Measurements from ENCODE around the gene NRG3. TPM values are rescaled to one million over a fixed set of nuclear protein-coding genes. Genes with fewer than 3 reads are reported as not detected.

The NRG3 gene
- total RNA-seq, 6 experiments from 2014 or later: 0.34 to 0.99 (median 0.75) TPM

DNA sequence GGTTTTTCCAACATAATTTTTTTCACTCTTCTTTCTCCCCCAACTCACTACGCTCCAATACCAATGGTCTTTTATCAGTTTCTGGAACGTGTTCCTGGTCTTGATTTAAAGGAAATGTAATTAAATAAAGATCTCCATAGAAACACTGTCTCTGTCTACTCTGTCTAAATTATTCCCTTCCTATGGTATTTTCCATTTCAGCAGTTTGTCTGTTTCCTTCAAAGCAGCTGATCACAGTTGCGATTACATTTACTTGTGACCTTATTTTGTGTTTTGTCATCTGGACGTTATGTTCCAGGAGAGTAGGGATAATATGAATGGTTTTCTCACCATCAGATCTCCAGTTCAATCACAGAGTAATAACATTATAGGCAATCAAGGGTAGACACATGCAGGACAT lies 359.2 kb downstream of the NRG3 start:
- H3K27ac ChIP-seq: no peak overlapping the region
- H3K4me1 ChIP-seq: no peaks in the 10 kb centered on the region
- WGBS (ENCODE audit: insufficient coverage, low coverage, low lambda C conversion rate, missing lambda C conversion rate): 47% methylated on average over 4 of the region's 4 CpGs
- no peak overlapping the region for H3K4me3 ChIP-seq
- H3K9me3 ChIP-seq: no peaks in the 10 kb centered on the region
- no peak for DNase-seq
- intact Hi-C loops (cut with DNase I): no loop called here
- no peaks in the 10 kb centered on the region for H3K36me3 ChIP-seq
- no peak for ATAC-seq
- TF ChIP-seq, protein P1, sequence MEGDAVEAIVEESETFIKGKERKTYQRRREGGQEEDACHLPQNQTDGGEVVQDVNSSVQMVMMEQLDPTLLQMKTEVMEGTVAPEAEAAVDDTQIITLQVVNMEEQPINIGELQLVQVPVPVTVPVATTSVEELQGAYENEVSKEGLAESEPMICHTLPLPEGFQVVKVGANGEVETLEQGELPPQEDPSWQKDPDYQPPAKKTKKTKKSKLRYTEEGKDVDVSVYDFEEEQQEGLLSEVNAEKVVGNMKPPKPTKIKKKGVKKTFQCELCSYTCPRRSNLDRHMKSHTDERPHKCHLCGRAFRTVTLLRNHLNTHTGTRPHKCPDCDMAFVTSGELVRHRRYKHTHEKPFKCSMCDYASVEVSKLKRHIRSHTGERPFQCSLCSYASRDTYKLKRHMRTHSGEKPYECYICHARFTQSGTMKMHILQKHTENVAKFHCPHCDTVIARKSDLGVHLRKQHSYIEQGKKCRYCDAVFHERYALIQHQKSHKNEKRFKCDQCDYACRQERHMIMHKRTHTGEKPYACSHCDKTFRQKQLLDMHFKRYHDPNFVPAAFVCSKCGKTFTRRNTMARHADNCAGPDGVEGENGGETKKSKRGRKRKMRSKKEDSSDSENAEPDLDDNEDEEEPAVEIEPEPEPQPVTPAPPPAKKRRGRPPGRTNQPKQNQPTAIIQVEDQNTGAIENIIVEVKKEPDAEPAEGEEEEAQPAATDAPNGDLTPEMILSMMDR (IDR thresholded peaks at IDR 0.05): no peak
- no peak for TF ChIP-seq POLR2A (IDR thresholded peaks at IDR 0.05)
- no peaks in the 10 kb centered on the region for H3K27me3 ChIP-seq

DNA sequence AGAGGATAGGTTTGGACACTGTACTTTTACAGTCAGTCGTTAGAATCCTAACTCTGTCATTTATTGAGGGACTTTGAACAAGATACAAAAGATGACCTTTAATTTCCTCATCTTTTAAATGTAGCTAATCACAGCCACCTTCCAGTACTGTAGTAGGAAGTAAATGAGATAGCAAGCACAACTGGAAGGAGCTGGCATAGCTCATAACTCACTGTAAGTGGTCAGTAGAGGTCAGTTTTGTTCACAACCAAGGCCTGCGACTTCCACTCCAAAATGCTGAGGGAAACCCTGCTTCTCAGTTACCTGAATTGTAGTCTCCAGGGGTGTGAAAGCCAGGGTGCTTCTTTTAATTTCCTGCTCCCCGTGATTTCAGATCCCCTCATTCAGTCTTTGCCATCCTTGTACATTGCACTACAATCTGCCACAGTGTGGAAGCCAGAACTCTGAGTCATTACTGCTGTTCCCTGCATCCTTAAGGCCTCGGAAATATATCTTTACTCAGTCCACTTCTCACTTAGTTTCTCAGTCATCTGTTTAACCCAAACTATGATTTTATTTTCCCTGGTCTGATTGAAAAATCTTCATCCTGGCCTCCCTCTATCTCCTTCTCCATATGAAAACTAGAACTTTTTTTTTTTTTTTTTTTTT lies 361.2 kb downstream of the NRG3 start:
- WGBS (ENCODE audit: insufficient coverage, low coverage, low lambda C conversion rate, missing lambda C conversion rate): 68% methylated on average over 4 of the region's 4 CpGs
- Histone ChIP-seq H3K4me3 (no peak overlapping the region), H3K9me3 (no peaks in the 10 kb centered on the region), H3K36me3 (no peaks in the 10 kb centered on the region), H3K4me1 (no peaks in the 10 kb centered on the region), H3K27me3 (no peaks in the 10 kb centered on the region), H3K27ac (no peak overlapping the region)
- TF ChIP-seq, protein P1 (IDR thresholded peaks at IDR 0.05): no peak
- TF ChIP-seq POLR2A (IDR thresholded peaks at IDR 0.05): no peak
- ATAC-seq (no peak), DNase-seq (no peak)
- intact Hi-C loops (cut with DNase I): no loop called here

DNA sequence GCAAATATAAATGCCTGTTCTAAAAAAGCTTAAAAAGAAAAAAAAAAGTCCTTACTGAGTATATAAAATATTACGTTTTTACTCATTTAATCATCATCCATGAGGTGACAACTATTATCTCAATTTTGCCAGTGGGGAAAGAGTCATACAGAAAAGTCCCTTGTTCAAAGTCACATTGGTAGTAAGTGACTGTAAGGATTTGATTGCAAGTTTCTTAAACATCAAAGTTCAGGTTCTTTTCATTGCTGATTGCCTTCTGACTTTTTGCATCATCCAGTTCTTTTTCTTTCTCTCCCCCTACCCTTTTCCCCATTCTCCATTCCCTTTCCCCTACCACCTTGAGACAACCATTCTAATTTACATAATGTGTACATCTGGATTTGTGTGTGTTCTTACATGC lies 363.3 kb downstream of the NRG3 start:
- H3K27ac ChIP-seq: no peak overlapping the region
- H3K36me3 ChIP-seq: no peaks in the 10 kb centered on the region
- no peak for DNase-seq
- no peak for ATAC-seq
- no peaks in the 10 kb centered on the region for H3K4me1 ChIP-seq
- TF ChIP-seq, protein P1 (IDR thresholded peaks at IDR 0.05): no peak
- no peak for TF ChIP-seq POLR2A (IDR thresholded peaks at IDR 0.05)
- intact Hi-C loops (cut with DNase I): no loop called here
- no peaks in the 10 kb centered on the region for H3K9me3 ChIP-seq
- H3K4me3 ChIP-seq: no peak overlapping the region
- no peaks in the 10 kb centered on the region for H3K27me3 ChIP-seq
- 29% methylated on average over 1 of the region's 1 CpG for WGBS (ENCODE audit: insufficient coverage, low coverage, low lambda C conversion rate, missing lambda C conversion rate)

DNA sequence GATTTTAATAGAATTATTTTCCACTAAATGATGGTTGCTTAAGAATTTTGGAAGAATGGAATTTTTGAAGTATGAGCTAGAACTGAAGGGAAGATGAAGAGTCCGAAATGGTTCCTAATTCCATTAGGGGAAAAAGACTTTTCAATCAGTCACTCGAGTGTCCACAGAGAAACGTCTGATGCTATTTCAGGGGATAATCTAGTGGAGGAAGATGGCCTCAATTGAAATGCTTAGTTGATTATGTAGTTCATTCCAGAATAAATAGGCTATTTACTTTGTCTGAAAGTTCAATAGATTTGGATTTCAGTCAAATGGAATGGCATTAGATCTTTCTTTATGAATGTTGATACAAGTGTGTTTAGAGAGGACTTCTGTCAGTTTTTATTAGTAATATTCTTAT lies 365.4 kb downstream of the NRG3 start:
- WGBS (ENCODE audit: insufficient coverage, low coverage, low lambda C conversion rate, missing lambda C conversion rate): 35% methylated on average over 3 of the region's 3 CpGs
- no peaks in the 10 kb centered on the region for H3K36me3 ChIP-seq
- H3K4me1 ChIP-seq: no peaks in the 10 kb centered on the region
- no peaks in the 10 kb centered on the region for H3K27me3 ChIP-seq
- no peak overlapping the region for H3K4me3 ChIP-seq
- H3K27ac ChIP-seq: no peak overlapping the region
- intact Hi-C loops (cut with DNase I): no loop called here
- H3K9me3 ChIP-seq: no peaks in the 10 kb centered on the region
- DNase-seq (no peak), ATAC-seq (no peak)
- TF ChIP-seq POLR2A (IDR thresholded peaks at IDR 0.05): no peak
- TF ChIP-seq, protein P1 (IDR thresholded peaks at IDR 0.05): no peak

DNA sequence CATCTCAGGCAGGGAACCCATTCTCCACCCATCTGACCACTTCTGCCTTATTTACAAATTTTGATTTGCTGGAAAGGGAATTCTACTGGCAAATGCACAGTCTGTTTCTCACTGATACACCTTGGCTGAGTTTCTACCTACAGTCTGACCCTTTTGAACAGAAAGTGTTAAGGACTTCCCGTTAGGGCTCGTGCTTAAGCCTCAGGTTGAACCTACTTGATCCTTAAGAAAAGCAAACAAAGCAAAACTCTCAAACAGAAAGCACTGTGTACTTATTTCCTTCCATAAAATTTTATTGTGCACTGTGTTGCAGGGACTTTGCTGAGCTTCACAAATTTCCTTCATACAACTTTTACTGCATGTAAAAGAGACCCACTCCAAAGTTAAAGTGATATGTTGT lies 367.8 kb downstream of the NRG3 start:
- TF ChIP-seq POLR2A (IDR thresholded peaks at IDR 0.05): no peak
- TF ChIP-seq, protein P1 (IDR thresholded peaks at IDR 0.05): no peak
- no peak overlapping the region for H3K27ac ChIP-seq
- ATAC-seq (no peak), DNase-seq (no peak)
- no peaks in the 10 kb centered on the region for H3K36me3 ChIP-seq
- no peaks in the 10 kb centered on the region for H3K4me1 ChIP-seq
- 30% methylated on average over 2 of the region's 2 CpGs for WGBS (ENCODE audit: insufficient coverage, low coverage, low lambda C conversion rate, missing lambda C conversion rate)
- H3K9me3 ChIP-seq: no peaks in the 10 kb centered on the region
- H3K4me3 ChIP-seq: no peak overlapping the region
- H3K27me3 ChIP-seq: no peaks in the 10 kb centered on the region
- intact Hi-C loops (cut with DNase I): no loop called here
